LNCaP clone FGC (cell line): ENCODE measurements around the gene GSK3A.

Experiments
- DNase-seq: peaks from one replicate; pipeline ENCODE4 v3.0.0-alpha.2; 2011; ENCODE audit warnings: low read depth
- H3K4me3 ChIP-seq: 2 replicates; pipeline ENCODE4 v1.5.1; 2011; ENCODE audit warnings: mild to moderate bottlenecking, low read depth, low read length, control low read depth
- TF ChIP-seq, protein P1 (sequence below): IDR thresholded peaks from 2 replicates; pipeline ENCODE4 v1.5.1; 2012; ENCODE audit warnings: mild to moderate bottlenecking; ENCODE audit not compliant: control insufficient read depth, insufficient read depth; ENCODE audit errors: extremely low read depth

The GSK3A gene

DNA sequence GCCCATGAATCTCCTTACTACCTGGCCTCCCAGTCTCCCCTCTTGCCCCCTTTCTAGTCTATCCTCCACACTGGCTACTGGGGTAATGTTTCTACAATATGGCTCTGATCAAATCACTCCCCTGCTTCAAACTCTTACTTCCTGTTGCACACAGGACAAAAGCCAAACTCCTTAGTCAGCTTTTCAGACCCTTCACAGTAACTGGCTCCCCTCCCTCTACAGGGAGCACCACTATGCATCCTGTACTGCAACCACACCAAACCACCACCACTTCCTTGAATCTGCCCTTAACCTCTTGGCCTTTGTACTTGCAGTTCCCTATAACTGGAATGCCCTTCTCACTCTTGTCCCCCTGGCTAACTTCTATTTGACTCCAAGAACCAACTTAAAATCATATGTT lies 57.1 kb downstream of the GSK3A start:
- TF ChIP-seq, protein P1, sequence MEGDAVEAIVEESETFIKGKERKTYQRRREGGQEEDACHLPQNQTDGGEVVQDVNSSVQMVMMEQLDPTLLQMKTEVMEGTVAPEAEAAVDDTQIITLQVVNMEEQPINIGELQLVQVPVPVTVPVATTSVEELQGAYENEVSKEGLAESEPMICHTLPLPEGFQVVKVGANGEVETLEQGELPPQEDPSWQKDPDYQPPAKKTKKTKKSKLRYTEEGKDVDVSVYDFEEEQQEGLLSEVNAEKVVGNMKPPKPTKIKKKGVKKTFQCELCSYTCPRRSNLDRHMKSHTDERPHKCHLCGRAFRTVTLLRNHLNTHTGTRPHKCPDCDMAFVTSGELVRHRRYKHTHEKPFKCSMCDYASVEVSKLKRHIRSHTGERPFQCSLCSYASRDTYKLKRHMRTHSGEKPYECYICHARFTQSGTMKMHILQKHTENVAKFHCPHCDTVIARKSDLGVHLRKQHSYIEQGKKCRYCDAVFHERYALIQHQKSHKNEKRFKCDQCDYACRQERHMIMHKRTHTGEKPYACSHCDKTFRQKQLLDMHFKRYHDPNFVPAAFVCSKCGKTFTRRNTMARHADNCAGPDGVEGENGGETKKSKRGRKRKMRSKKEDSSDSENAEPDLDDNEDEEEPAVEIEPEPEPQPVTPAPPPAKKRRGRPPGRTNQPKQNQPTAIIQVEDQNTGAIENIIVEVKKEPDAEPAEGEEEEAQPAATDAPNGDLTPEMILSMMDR = no peak
- no peak for DNase-seq

DNA sequence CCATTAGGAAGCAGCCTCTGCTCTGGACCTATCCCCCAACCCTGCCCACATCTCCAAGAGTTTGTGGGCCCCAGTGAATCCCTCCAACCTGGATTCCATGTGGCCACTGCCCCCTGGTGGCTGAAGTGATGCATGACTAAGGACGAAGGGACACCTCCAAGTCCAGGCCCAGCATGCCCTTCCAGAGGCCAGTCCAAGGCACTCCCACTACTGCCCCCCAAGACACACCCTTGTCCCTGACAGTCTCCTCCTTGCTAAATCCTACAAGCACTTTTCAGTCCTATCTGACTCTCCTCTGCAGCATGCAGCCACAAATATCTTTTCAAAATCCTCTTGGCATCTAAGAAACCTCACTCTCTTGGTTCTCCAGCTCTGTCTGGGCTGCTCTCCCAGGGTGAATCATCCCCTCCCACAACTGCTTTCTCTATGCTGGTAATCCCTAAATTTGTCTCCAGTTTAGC lies 58.0 kb downstream of the GSK3A start:
- no peak overlapping the region for H3K4me3 ChIP-seq
- TF ChIP-seq, protein P1 = peak; percentile 62
- no peak for DNase-seq

More for the DNA sequence above, 57.1 kb downstream of the GSK3A start:
- no peak overlapping the region for H3K4me3 ChIP-seq
